HFF-Myc (cell line): ENCODE results near the gene CNNM4.

Experiments
- DNase-seq: peaks from one replicate; pipeline ENCODE4 v3.0.0-alpha.2; 2011; ENCODE audit warnings: low read depth; ENCODE audit errors: extremely low read depth
- H3K4me3 ChIP-seq: replicated peaks from 2 replicates; pipeline ENCODE4 v1.5.1; 2011; ENCODE audit warnings: low read depth, mild to moderate bottlenecking, control low read depth, low read length
- TF ChIP-seq, protein P1 (sequence below): IDR thresholded peaks from 2 replicates; pipeline ENCODE4 v1.5.1; 2012; ENCODE audit warnings: mild to moderate bottlenecking, low read depth, low read length, control low read depth; ENCODE audit errors: missing control alignments

Gene CNNM4

DNA sequence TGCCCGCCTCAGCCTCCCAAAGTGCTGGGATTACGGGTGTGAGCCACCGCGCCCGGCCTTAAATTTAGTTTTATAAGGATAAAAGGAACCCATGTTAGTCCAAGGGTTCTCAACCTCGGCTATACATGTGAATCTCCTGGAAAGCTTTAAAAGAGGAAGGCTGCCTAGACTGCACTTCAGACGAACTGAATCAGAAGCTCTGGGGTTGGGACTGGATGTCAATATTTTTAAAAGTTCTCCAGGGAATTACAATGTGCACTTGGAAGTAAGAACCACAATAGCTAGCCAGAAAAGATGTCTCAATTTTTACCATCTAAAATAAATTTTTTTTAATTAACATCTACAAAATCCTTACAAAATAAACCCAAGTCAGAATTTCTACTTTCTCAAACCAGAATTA is 31.0 kb upstream of the CNNM4 start:
- no peak overlapping the region for H3K4me3 ChIP-seq
- TF ChIP-seq, protein P1, sequence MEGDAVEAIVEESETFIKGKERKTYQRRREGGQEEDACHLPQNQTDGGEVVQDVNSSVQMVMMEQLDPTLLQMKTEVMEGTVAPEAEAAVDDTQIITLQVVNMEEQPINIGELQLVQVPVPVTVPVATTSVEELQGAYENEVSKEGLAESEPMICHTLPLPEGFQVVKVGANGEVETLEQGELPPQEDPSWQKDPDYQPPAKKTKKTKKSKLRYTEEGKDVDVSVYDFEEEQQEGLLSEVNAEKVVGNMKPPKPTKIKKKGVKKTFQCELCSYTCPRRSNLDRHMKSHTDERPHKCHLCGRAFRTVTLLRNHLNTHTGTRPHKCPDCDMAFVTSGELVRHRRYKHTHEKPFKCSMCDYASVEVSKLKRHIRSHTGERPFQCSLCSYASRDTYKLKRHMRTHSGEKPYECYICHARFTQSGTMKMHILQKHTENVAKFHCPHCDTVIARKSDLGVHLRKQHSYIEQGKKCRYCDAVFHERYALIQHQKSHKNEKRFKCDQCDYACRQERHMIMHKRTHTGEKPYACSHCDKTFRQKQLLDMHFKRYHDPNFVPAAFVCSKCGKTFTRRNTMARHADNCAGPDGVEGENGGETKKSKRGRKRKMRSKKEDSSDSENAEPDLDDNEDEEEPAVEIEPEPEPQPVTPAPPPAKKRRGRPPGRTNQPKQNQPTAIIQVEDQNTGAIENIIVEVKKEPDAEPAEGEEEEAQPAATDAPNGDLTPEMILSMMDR, result no peak
- no peak for DNase-seq

DNA sequence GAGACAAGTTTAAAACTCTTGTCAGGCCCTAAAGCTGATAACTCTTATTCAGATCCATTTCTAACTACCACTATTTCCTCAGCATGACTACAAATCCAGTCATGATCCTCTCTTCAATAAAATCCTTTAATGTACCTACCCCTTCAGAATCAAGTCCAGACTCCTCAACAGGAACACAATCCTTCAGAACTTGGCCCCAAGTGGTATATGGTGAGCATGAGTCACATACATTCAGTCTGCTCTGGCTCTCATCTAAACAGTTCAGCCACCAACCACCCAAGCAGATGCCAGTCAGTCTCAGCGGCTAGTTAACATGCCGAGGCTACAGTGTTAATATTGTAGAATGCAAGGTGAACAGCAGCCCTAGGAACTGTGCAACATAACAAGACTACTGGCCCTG is 30.5 kb upstream of the CNNM4 start:
- H3K4me3 ChIP-seq, result no peak overlapping the region
- TF ChIP-seq, protein P1, result no peak
- DNase-seq, result no peak

GRCh38 chr2:96733931-96734330 is 26.8 kb upstream of the CNNM4 start:
- TF ChIP-seq, protein P1, result no peak
- H3K4me3 ChIP-seq, result no peak overlapping the region
- DNase-seq, result no peak

DNA sequence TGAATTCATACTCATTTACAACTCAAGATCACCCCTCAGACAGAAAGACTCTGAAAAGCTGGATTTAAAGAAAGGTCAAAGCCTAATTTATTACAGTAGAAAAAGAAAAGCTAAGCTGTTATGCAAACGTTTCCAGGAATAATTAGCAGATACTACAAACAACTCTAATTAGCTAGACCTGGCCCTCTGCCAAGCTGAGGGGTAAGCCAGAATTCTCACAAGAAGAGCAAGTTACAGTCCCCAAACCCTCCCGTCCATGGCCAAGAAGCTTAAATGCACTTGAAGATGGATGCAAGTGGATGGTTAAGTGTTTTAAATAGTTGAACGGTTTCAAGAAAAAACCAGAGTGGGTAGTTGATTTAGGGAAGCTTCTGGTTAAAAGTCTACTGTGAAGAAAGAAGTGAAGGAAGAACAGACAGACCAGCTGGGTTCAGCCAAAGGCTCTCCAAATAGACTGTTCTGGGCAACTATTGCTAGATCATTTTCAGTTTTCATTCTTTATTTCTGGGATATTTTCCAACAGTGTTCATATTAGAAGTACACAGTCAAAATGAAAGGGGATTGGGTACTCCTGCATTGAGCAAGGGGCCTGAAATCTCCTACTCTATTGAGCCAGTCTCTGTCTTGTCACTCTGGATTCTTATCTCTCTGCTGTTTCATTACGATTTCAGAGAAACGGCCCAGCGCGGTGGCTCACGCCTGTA is 25.7 kb upstream of the CNNM4 start:
- no peak for DNase-seq
- H3K4me3 ChIP-seq, result no peak overlapping the region
- TF ChIP-seq, protein P1, result no peak

GRCh38 chr2:96737251-96737650 is 23.5 kb upstream of the CNNM4 start:
- H3K4me3 ChIP-seq, result no peak overlapping the region
- TF ChIP-seq, protein P1, result no peak
- DNase-seq, result no peak

DNA sequence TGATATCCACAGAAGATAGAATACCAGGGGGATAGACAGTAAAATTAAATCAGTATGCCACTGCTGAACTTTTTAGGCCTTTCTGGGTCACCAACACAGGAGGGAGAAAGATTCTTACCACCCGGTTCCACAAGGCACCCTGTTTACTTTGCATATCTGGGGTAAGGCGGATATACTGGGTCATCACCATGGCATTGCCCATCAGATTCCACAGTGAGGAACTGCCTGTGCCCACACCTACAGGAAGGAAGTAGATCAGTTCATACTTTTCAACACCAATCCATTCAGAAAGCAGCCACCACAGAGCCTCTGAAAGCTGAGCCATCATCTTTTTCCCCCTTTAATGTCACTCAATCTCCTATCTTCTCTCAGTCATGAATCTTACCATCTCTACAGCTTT is 22.9 kb upstream of the CNNM4 start:
- TF ChIP-seq, protein P1, result no peak
- DNase-seq, result no peak
- H3K4me3 ChIP-seq, result no peak overlapping the region
